Epithelial cell of esophagus (primary cell): ENCODE results near the gene FASTK.

Experiments
- DNase-seq: peaks from one replicate; pipeline ENCODE4 v3.0.0; 2010; ENCODE audit warnings: low read depth
- H3K4me3 ChIP-seq: 2 replicates; pipeline ENCODE4 v1.5.1; 2011; ENCODE audit warnings: mild to moderate bottlenecking, low read length, control low read depth
- CTCF ChIP-seq: IDR thresholded peaks from 2 replicates; pipeline ENCODE4 v1.5.1; 2011; ENCODE audit warnings: low read depth, mild to moderate bottlenecking, low read length, control low read depth, inconsistent platforms; ENCODE audit not compliant: insufficient read depth; ENCODE audit errors: missing control alignments

Gene FASTK

GRCh38 chr7:151123158-151123821, 42.7 kb upstream of the FASTK start:
- H3K4me3 ChIP-seq: no peak overlapping the region
- no peak for DNase-seq
- TF ChIP-seq CTCF: no peak

- H3K4me3 ChIP-seq: no peak overlapping the region
- DNase-seq: no peak
- TF ChIP-seq CTCF: no peak
These were observed 42.2 kb upstream of the FASTK start for GRCh38 chr7:151122796-151123157.

GRCh38 chr7:151122276-151122675, 41.7 kb upstream of the FASTK start:
- peak; percentile 13 for TF ChIP-seq CTCF
- H3K4me3 ChIP-seq: no peak overlapping the region
- peak; percentile 39 for DNase-seq

GRCh38 chr7:151121380-151122170, 41.0 kb upstream of the FASTK start:
- DNase-seq: no peak
- H3K4me3 ChIP-seq: no peak overlapping the region
- TF ChIP-seq CTCF: no peak

GRCh38 chr7:151120896-151121295, 40.3 kb upstream of the FASTK start:
- TF ChIP-seq CTCF: no peak
- H3K4me3 ChIP-seq: no peak overlapping the region
- DNase-seq: no peak

- no peak for TF ChIP-seq CTCF
- no peak overlapping the region for H3K4me3 ChIP-seq
- no peak for DNase-seq
These were observed 39.3 kb upstream of the FASTK start for GRCh38 chr7:151119902-151120301.

GRCh38 chr7:151119055-151119415, 38.4 kb upstream of the FASTK start:
- no peak overlapping the region for H3K4me3 ChIP-seq
- TF ChIP-seq CTCF: no peak
- DNase-seq: no peak
